Keratinocyte (primary cell): ENCODE results near the gene TANGO2. TPM values are rescaled to one million over a fixed set of nuclear protein-coding genes. Genes with fewer than 3 reads are reported as not detected.

Source experiments
- DNase-seq: peaks from one replicate; pipeline ENCODE4 v3.0.0-alpha.2; 2011; ENCODE audit warnings: low read depth, missing footprints, low spot score
- FAIRE-seq: peaks from 2 replicates; lab custom pipeline; 2011; peaks lifted over from hg19 to GRCh38; lab: Jason Lieb, UNC
- H2AFZ ChIP-seq: 2 replicates; pipeline ENCODE4 v1.6.0; 2012; ENCODE audit warnings: low read length, control low read depth, inconsistent platforms; ENCODE audit not compliant: control insufficient read depth
- H3K27ac ChIP-seq: 2 replicates; pipeline ENCODE4 v1.5.1; 2011; ENCODE audit warnings: low read length; ENCODE audit not compliant: control insufficient read depth, insufficient read depth
- H3K27me3 ChIP-seq: 3 replicates; pipeline ENCODE4 v1.6.0; 2011; ENCODE audit warnings: low read length; ENCODE audit not compliant: control insufficient read depth, insufficient read depth; ENCODE audit errors: extremely low read depth
- H3K36me3 ChIP-seq, 2 experiments: 2 replicates in 1 of 2; 3 replicates in 1 of 2; pipeline ENCODE4 v1.5.1; 2011; ENCODE audit warnings: low read length in 2 of 2, mild to moderate bottlenecking in 1 of 2; ENCODE audit not compliant: control insufficient read depth in 2 of 2, insufficient read depth in 2 of 2; ENCODE audit errors: extremely low read depth in 1 of 2
- H3K4me1 ChIP-seq: 3 replicates; pipeline ENCODE4 v1.5.1; 2011; ENCODE audit warnings: low read length; ENCODE audit not compliant: control insufficient read depth, insufficient read depth; ENCODE audit errors: extremely low read depth
- H3K4me2 ChIP-seq: 3 replicates; pipeline ENCODE4 v1.6.0; 2011; ENCODE audit warnings: low read depth, low read length; ENCODE audit not compliant: control insufficient read depth, insufficient read depth; ENCODE audit errors: extremely low read depth
- H3K4me3 ChIP-seq, 3 experiments: fragments of 200-600 bp in 1 of 3; sonication (generic) in 1 of 3; 2 replicates in 2 of 3; 3 replicates in 1 of 3; pipeline ENCODE4 v1.5.1; 2011 to 2016; ENCODE audit warnings: low read length in 3 of 3, mild to moderate bottlenecking in 3 of 3, control low read depth in 2 of 3, inconsistent platforms in 1 of 3, low read depth in 1 of 3, mixed read lengths in 1 of 3, mixed run types in 1 of 3, moderate library complexity in 1 of 3; ENCODE audit not compliant: control insufficient read depth in 2 of 3, insufficient read depth in 2 of 3; ENCODE audit errors: extremely low read depth in 1 of 3
- H3K79me2 ChIP-seq: 2 replicates; pipeline ENCODE4 v1.6.0; 2012; ENCODE audit warnings: low read length; ENCODE audit not compliant: control insufficient read depth, insufficient read depth
- H3K9ac ChIP-seq: 3 replicates; pipeline ENCODE4 v1.6.0; 2011; ENCODE audit warnings: low read length; ENCODE audit not compliant: control insufficient read depth, insufficient read depth; ENCODE audit errors: extremely low read depth
- H3K9me1 ChIP-seq: 3 replicates; pipeline ENCODE4 v1.6.0; 2011; ENCODE audit warnings: low read length; ENCODE audit not compliant: control insufficient read depth, insufficient read depth; ENCODE audit errors: extremely low read depth
- H3K9me3 ChIP-seq: 2 replicates; pipeline ENCODE4 v1.5.1; 2012; ENCODE audit warnings: low read depth, low read length; ENCODE audit not compliant: control insufficient read depth
- H4K20me1 ChIP-seq: 3 replicates; pipeline ENCODE4 v1.6.0; 2011; ENCODE audit warnings: low read length; ENCODE audit not compliant: control insufficient read depth, insufficient read depth; ENCODE audit errors: extremely low read depth
- CTCF ChIP-seq, 3 experiments: IDR thresholded peaks in 1 of 3; conservative IDR thresholded peaks in 1 of 3; optimal IDR thresholded peaks in 1 of 3; 2 replicates in 2 of 3; 3 replicates in 1 of 3; pipeline versions ENCODE3 to v1.5.1; 2011; ENCODE audit warnings: low read length in 3 of 3, mild to moderate bottlenecking in 3 of 3, moderate library complexity in 2 of 3, control low read depth in 1 of 3, inconsistent platforms in 1 of 3; ENCODE audit not compliant: insufficient read depth in 2 of 3; ENCODE audit errors: extremely low read depth in 1 of 3
- EZH2 ChIP-seq: IDR thresholded peaks from one replicate; pipeline ENCODE4 v1.6.1; 2012; ENCODE audit warnings: inconsistent platforms, mild to moderate bottlenecking, low read length, moderate library complexity
- dilution Hi-C: fragments of 300-500 bp; cut with MboI; formaldehyde crosslinking; loops from one replicate; pipeline ENCODE4 v1.7.0; 2020; ENCODE audit warnings: low sequenced_read_pairs; ENCODE audit not compliant: extremely low pct_ligation_motif_present
- polyA plus RNA-seq, 5 experiments: library from polyadenylated mRNA; depleted of rRNA in 3 of 5; stranded (reverse) in 3 of 5; stranded (forward) in 1 of 5; unstranded in 1 of 5; fragments of >200 nt; gene quantifications; 1 replicate in 1 of 5; 2 replicates in 3 of 5; 3 replicates in 1 of 5; pipeline versions ENCODE4 v1.2.1 to v1.2.3, GENCODE V29; 2011 to 2012; ENCODE audit warnings: missing spikeins in 2 of 5, low read depth in 1 of 5, low replicate concordance in 1 of 5

TANGO2 gene
- polyA plus RNA-seq, 1 donor (not counting 4 experiments of a cell fraction or from before 2014, with no cell fraction given), result 20.1 TPM

GRCh38 chr22:19973551-19974267 is 47.2 kb upstream of the TANGO2 start:
- Histone ChIP-seq H3K27me3 (no peaks in the 10 kb centered on the region), H3K27ac (no peak overlapping the region), H3K9me1 (peaks cover 3% of the 10 kb centered on the region), H3K36me3 (peaks cover 6 to 13% of the 10 kb centered on the region in 2 experiments), H3K9me3 (no peaks in the 10 kb centered on the region), H2AFZ (no peak overlapping the region), H4K20me1 (peaks cover 5% of the 10 kb centered on the region), H3K4me1 (peaks cover 18% of the 10 kb centered on the region), H3K79me2 (no peaks in the 10 kb centered on the region), H3K4me3 (no peak overlapping the region), H3K4me2 (no peak overlapping the region), H3K9ac (no peak overlapping the region)
- TF ChIP-seq EZH2, result no peak
- no peak for TF ChIP-seq CTCF (optimal IDR thresholded peaks at IDR 0.05 in 1 of 3, IDR thresholded peaks at IDR 0.05 in 1 of 3, conservative IDR thresholded peaks at IDR 0.05 in 1 of 3; ENCODE audit: extremely low read depth in 1 of 3, insufficient read depth in 2 of 3, low read length in 3 of 3)
- FAIRE-seq (no peak), DNase-seq (no peak)
- dilution Hi-C loops, result no loop called here

DNA sequence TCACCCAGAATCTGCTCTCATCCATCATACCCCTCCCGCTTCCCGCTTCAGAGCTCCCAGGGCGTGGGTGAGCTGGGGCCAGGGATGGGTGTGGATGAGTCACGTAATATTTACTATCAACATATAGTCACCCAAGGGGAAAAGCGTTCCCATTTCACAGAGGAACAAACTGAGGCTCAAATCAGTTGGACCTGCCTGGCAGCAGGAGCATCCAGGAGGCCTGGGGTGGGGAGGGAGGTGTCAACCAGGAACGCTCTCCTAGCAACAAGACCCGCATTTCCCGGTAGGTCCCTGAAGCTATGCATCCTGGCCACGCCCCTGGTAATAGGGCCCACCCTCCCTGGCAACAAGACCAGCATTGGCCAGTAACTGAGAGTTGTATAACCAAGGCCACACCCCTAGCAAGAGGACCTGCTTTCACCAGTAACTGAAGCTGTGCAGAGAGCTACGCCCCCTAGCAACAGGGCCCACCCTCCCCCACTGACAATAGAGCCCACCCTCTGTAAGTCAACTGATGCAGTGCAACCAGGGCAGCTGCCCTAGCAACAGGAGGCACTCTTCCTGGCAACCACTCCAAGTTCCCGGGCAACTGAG is 46.5 kb upstream of the TANGO2 start:
- DNase-seq (no peak), FAIRE-seq (no peak)
- peaks cover 5% of the 10 kb centered on the region for H4K20me1 ChIP-seq
- dilution Hi-C loops, result no loop called here
- H3K36me3 ChIP-seq, result peaks cover 8 to 11% of the 10 kb centered on the region in 2 experiments
- H3K4me2 ChIP-seq, result no peak overlapping the region
- TF ChIP-seq EZH2 (no peak), CTCF (optimal IDR thresholded peaks at IDR 0.05 in 1 of 3, IDR thresholded peaks at IDR 0.05 in 1 of 3, conservative IDR thresholded peaks at IDR 0.05 in 1 of 3; ENCODE audit: extremely low read depth in 1 of 3, insufficient read depth in 2 of 3, low read length in 3 of 3) (no peak)
- H3K9me1 ChIP-seq, result peaks cover 3% of the 10 kb centered on the region
- H3K79me2 ChIP-seq, result no peaks in the 10 kb centered on the region
- H3K9me3 ChIP-seq, result no peaks in the 10 kb centered on the region
- H3K27ac ChIP-seq, result no peak overlapping the region
- no peak overlapping the region for H2AFZ ChIP-seq
- H3K9ac ChIP-seq, result no peak overlapping the region
- no peaks in the 10 kb centered on the region for H3K27me3 ChIP-seq
- no peak overlapping the region for H3K4me3 ChIP-seq
- peaks cover 18% of the 10 kb centered on the region for H3K4me1 ChIP-seq
